ENCODE data around the gene KIFC3. TPM values are rescaled to one million over a fixed set of nuclear protein-coding genes. Genes with fewer than 3 reads are reported as not detected.

The KIFC3 gene
- total and polyA plus RNA-seq, 2 of the 8 experiments (the other 6 are each of a cell fraction or from before 2014, with no cell fraction given), result 2.1 to 7.1 TPM

- no peak for TF ChIP-seq RBBP5 (IDR thresholded peaks at IDR 0.05; ENCODE audit: borderline replicate concordance, low read depth, low read length)
- no peak for TF ChIP-seq KDM4A (IDR thresholded peaks at IDR 0.05; ENCODE audit: low read depth, low read length, severe bottlenecking)
- TF ChIP-seq RFX5 (IDR thresholded peaks at IDR 0.05; ENCODE audit: borderline replicate concordance, low read depth, low read length), result no peak
- TF ChIP-seq TAF7 (optimal IDR thresholded peaks at IDR 0.05; ENCODE audit: borderline replicate concordance, low read depth, low read length), result no peak
- TF ChIP-seq CHD7 (IDR thresholded peaks at IDR 0.05; ENCODE audit: insufficient replicate concordance, low read length), result no peak
- TF ChIP-seq CREB1 (IDR thresholded peaks at IDR 0.05), result no peak
- TF ChIP-seq CHD2 (IDR thresholded peaks at IDR 0.05; ENCODE audit: low read length), result no peak
- TF ChIP-seq HDAC2 (IDR thresholded peaks at IDR 0.05; ENCODE audit: borderline replicate concordance in 1 of 2, low read depth in 2 of 2, low read length in 2 of 2), result no peak
Measured at GRCh38 chr16:57808589-57809228, 6.4 kb upstream of the KIFC3 start (continued).
